HCT116 (cell line): Measurements from ENCODE around the gene ZNF787. TPM values are rescaled to one million over a fixed set of nuclear protein-coding genes. Genes with fewer than 3 reads are reported as not detected.

Experiments
- ATAC-seq: fragments of 200-7000 bp; cut with Tn5 transposase; 2 replicates; pipeline ENCODE4 v1.9.1; 2020; ENCODE audit warnings: mild to moderate bottlenecking, moderate library complexity
- BruUV-seq: library from RNA; stranded (reverse); fragments of 400-500 nt; replicated peaks from 2 replicates; lab custom pipeline; 2021; lab: Mats Ljungman, UMichigan
- CTCF ChIA-PET: fragments of 300-600 bp; sonication (Branson Sonifier 250); formaldehyde crosslinking; loops from one replicate; lab custom pipeline; 2021; ENCODE audit warnings: antibody characterized with exemption; lab: Charles Lee
- POLR2A ChIA-PET: fragments of 300-600, 350-600 bp; sonication (Branson Sonifier 250); formaldehyde crosslinking; loops from one replicate; lab custom pipeline; 2021; ENCODE audit warnings: antibody characterized with exemption; lab: Charles Lee
- RAD21 ChIA-PET, 2 experiments: fragments of 300-600 bp; sonication (Branson Sonifier 250); formaldehyde crosslinking; loops; one replicate each; lab custom pipeline; 2023; ENCODE audit warnings: low total read pairs in 2 of 2; ENCODE audit not compliant: uncharacterized antibody in 2 of 2, unreplicated experiment in 2 of 2, low non-redundant PET in 1 of 2; lab: Charles Lee
- DNase-seq: peaks from one replicate; pipeline ENCODE4 v3.0.0-alpha.2; 2010; ENCODE audit warnings: low read depth, low spot score
- H2AFZ ChIP-seq: fragments of 200-600 bp; shearing (Covaris generic), sonication (generic); 2 replicates; pipeline ENCODE4 v1.6.1; 2017; ENCODE audit warnings: low read depth, mixed run types, mixed read lengths, antibody characterized with exemption, low read length; ENCODE audit not compliant: poor library complexity, severe bottlenecking
- H3K27ac ChIP-seq: 2 replicates; pipeline ENCODE4 v1.5.1; 2012; ENCODE audit warnings: low read depth, low read length
- H3K27me3 ChIP-seq: fragments of 200-600 bp; sonication (generic); 2 replicates; pipeline ENCODE4 v1.6.1; 2016; ENCODE audit warnings: mixed run types, low read length, mixed read lengths; ENCODE audit not compliant: insufficient read depth
- H3K36me3 ChIP-seq, 2 experiments: fragments of 200-500 bp in 1 of 2; fragments of 200-600 bp in 1 of 2; sonication (Bioruptor generic) in 1 of 2; sonication (generic) in 1 of 2; 2 replicates each; pipeline versions ENCODE4 v1.5.1 to v1.6.1; 2014 to 2016; ENCODE audit warnings: low read length in 2 of 2, inconsistent platforms in 1 of 2, mixed read lengths in 1 of 2, mixed run types in 1 of 2; ENCODE audit not compliant: insufficient read depth in 2 of 2, control insufficient read depth in 1 of 2
- H3K4me1 ChIP-seq, 2 experiments: fragments of 200-600 bp in 1 of 2; sonication (generic) in 1 of 2; 2 replicates each; pipeline versions ENCODE4 v1.5.1 to v1.6.1; 2012 to 2017; ENCODE audit warnings: low read length in 2 of 2, inconsistent platforms in 1 of 2, mild to moderate bottlenecking in 1 of 2, mixed read lengths in 1 of 2, mixed run types in 1 of 2, moderate library complexity in 1 of 2; ENCODE audit not compliant: insufficient read depth in 2 of 2, control insufficient read depth in 1 of 2
- H3K4me2 ChIP-seq: fragments of 200-600 bp; sonication (generic); 2 replicates; pipeline ENCODE4 v1.6.1; 2017; ENCODE audit warnings: mixed run types, low read length, mixed read lengths
- H3K4me3 ChIP-seq, 2 experiments: fragments of 200-600 bp in 1 of 2; sonication (generic) in 1 of 2; replicated peaks in 1 of 2; 2 replicates each; pipeline ENCODE4 v1.5.1; 2011 to 2016; ENCODE audit warnings: low read length in 2 of 2, control low read depth in 1 of 2, low read depth in 1 of 2, mild to moderate bottlenecking in 1 of 2, mixed read lengths in 1 of 2, mixed run types in 1 of 2
- H3K79me2 ChIP-seq: fragments of 200-600 bp; sonication (generic); 2 replicates; pipeline ENCODE4 v1.6.1; 2017; ENCODE audit warnings: mild to moderate bottlenecking, mixed run types, low read length, moderate library complexity, mixed read lengths; ENCODE audit not compliant: insufficient read depth
- H3K9ac ChIP-seq: fragments of 200-600 bp; sonication (generic); 2 replicates; pipeline ENCODE4 v1.6.1; 2016; ENCODE audit warnings: low read length, mixed read lengths
- H3K9me2 ChIP-seq: fragments of 200-600 bp; sonication (generic), shearing (Covaris generic); 2 replicates; pipeline ENCODE4 v1.6.1; 2017; ENCODE audit warnings: mixed run types, mild to moderate bottlenecking, moderate library complexity; ENCODE audit not compliant: insufficient read depth
- H3K9me3 ChIP-seq, 2 experiments: fragments of 200-500 bp in 1 of 2; fragments of 200-600 bp in 1 of 2; sonication (Bioruptor generic) in 1 of 2; sonication (generic) in 1 of 2; 2 replicates each; pipeline ENCODE4 v1.6.1; 2014 to 2017; ENCODE audit warnings: low read length in 2 of 2, mixed read lengths in 2 of 2, inconsistent platforms in 1 of 2, low read depth in 1 of 2, mild to moderate bottlenecking in 1 of 2, mixed run types in 1 of 2, moderate library complexity in 1 of 2; ENCODE audit not compliant: control insufficient read depth in 1 of 2, insufficient read depth in 1 of 2
- H4K20me1 ChIP-seq: fragments of 200-600 bp; sonication (generic), shearing (Covaris generic); 2 replicates; pipeline ENCODE4 v1.6.1; 2017; ENCODE audit warnings: mixed run types, mild to moderate bottlenecking, moderate library complexity; ENCODE audit not compliant: insufficient read depth
- ATF3 ChIP-seq: IDR thresholded peaks from 2 replicates; pipeline ENCODE4 v1.6.1; 2012
- CBX3 ChIP-seq: IDR thresholded peaks from 2 replicates; pipeline ENCODE4 v1.6.1; 2012; ENCODE audit warnings: low read depth
- CEBPB ChIP-seq: IDR thresholded peaks from 2 replicates; pipeline ENCODE4 v1.6.1; 2012; ENCODE audit warnings: low read depth
- CTCF ChIP-seq, 3 experiments: fragments of 200-600 bp in 1 of 3; sonication (generic) in 1 of 3; IDR thresholded peaks in 2 of 3; conservative IDR thresholded peaks in 1 of 3; 2 replicates each; pipeline ENCODE4 v1.5.1; 2012 to 2017; ENCODE audit warnings: low read depth in 2 of 3, low read length in 2 of 3, antibody characterized with exemption in 1 of 3, borderline replicate concordance in 1 of 3, control low read depth in 1 of 3, mild to moderate bottlenecking in 1 of 3, mixed read lengths in 1 of 3, mixed run types in 1 of 3, moderate library complexity in 1 of 3; ENCODE audit not compliant: insufficient read depth in 1 of 3
- ELF1 ChIP-seq: IDR thresholded peaks from 2 replicates; pipeline ENCODE4 v1.6.1; 2012; ENCODE audit warnings: low read depth, borderline replicate concordance
- EZH2 ChIP-seq: fragments of 200-600 bp; sonication (generic); IDR thresholded peaks from 2 replicates; pipeline ENCODE4 v1.6.1; 2017; ENCODE audit warnings: antibody characterized with exemption, mixed run types
- EZH2phosphoT487 ChIP-seq: fragments of 200-600 bp; IDR thresholded peaks from 2 replicates; pipeline ENCODE4 v1.6.1; 2018; ENCODE audit warnings: antibody characterized with exemption, borderline replicate concordance
- FOSL1 ChIP-seq: IDR thresholded peaks from 2 replicates; pipeline ENCODE4 v1.6.1; 2012; ENCODE audit warnings: low read depth
- POLR2AphosphoS5 ChIP-seq: IDR thresholded peaks from 2 replicates; pipeline ENCODE4 v1.6.1; 2011; ENCODE audit warnings: mild to moderate bottlenecking, low read depth, low read length, moderate library complexity
- RAD21 ChIP-seq: IDR thresholded peaks from 2 replicates; pipeline ENCODE4 v1.6.1; 2012; ENCODE audit warnings: low read depth, mild to moderate bottlenecking
- SIN3A ChIP-seq: IDR thresholded peaks from 2 replicates; pipeline ENCODE4 v1.6.1; 2012; ENCODE audit warnings: low read depth
- SRF ChIP-seq: IDR thresholded peaks from 2 replicates; pipeline ENCODE4 v1.6.1; 2012; ENCODE audit warnings: low read depth
- YY1 ChIP-seq: IDR thresholded peaks from 2 replicates; pipeline ENCODE4 v1.6.1; 2011; ENCODE audit warnings: low read length, low read depth, moderate library complexity, mild to moderate bottlenecking; ENCODE audit not compliant: insufficient replicate concordance; ENCODE audit errors: extremely low read depth
- ZFX ChIP-seq: fragments of 450-650 bp; IDR thresholded peaks from 2 replicates; pipeline ENCODE4 v1.6.1; 2017
- ZNF274 ChIP-seq: fragments of 200-500 bp; sonication (Bioruptor generic); IDR thresholded peaks from 2 replicates; pipeline ENCODE4 v1.6.1; 2014; ENCODE audit warnings: mild to moderate bottlenecking, low read depth, low read length, inconsistent platforms
- intact Hi-C: fragments of 100-400 bp; cut with micrococcal nuclease; formaldehyde crosslinking; loops from 2 replicates; pipeline ENCODE4 v1.10.0; 2022
- total RNA-seq: library from RNA; stranded (reverse); gene quantifications from one replicate; pipeline ENCODE4 v1.2.1, GENCODE V29; 2021; ENCODE audit not compliant: unreplicated experiment

The ZNF787 gene
- total RNA-seq, 1 experiment from 2014 or later = 40.3 TPM

- POLR2A ChIA-PET = no interaction called here
- TF ChIP-seq EZH2 = no peak
- Histone ChIP-seq H3K79me2 (no peaks in the 10 kb centered on the region; the same call in 1 of the 2 replicates), H3K4me1 (peaks cover 0 to under 1% of the 10 kb centered on the region in 2 experiments; a peak in 1 of 4 replicates), H2AFZ (no peak overlapping the region), H3K27me3 (no peaks in the 10 kb centered on the region), H3K9me3 (no peaks in the 10 kb centered on the region), H3K9me2 (no peaks in the 10 kb centered on the region), H3K36me3 (no peaks in the 10 kb centered on the region), H3K4me3 (no peak overlapping the region), H3K27ac (no peak overlapping the region), H4K20me1 (no peaks in the 10 kb centered on the region), H3K9ac (no peak overlapping the region), H3K4me2 (no peak overlapping the region)
- RAD21 ChIA-PET = no interaction called here
- CTCF ChIA-PET = no interaction called here
- DNase-seq (no peak), ATAC-seq (no peak)
- intact Hi-C loops = no loop called here
- BruUV-seq = no TSS peak
Observed at GRCh38 chr19:56146904-56147303, 25.8 kb upstream of the ZNF787 start.

- H3K79me2 ChIP-seq = no peaks in the 10 kb centered on the region; the same call in 1 of the 2 replicates
- no peak for ATAC-seq
- no peak overlapping the region for H2AFZ ChIP-seq
- ChIA-PET POLR2A (no interaction called here), CTCF (interaction anchor here (1.0 kb wide), 1 partner anchor 26 kb away, joined by 3 read pairs; no protein-coding TSS in a partner anchor), RAD21 (no interaction called here)
- no peaks in the 10 kb centered on the region for H4K20me1 ChIP-seq
- no peaks in the 10 kb centered on the region for H3K9me2 ChIP-seq
- H3K4me3 ChIP-seq = no peak overlapping the region
- H3K36me3 ChIP-seq = no peaks in the 10 kb centered on the region
- no peak overlapping the region for H3K9ac ChIP-seq
- H3K27ac ChIP-seq = no peak overlapping the region
- no peaks in the 10 kb centered on the region for H3K27me3 ChIP-seq
- H3K4me2 ChIP-seq = no peak overlapping the region
- intact Hi-C loops = no loop called here
- no peaks in the 10 kb centered on the region for H3K9me3 ChIP-seq
- TF ChIP-seq ZNF274 = no peak
- no peak for TF ChIP-seq CTCF (IDR thresholded peaks at IDR 0.05 in 2 of 3, conservative IDR thresholded peaks at IDR 0.05 in 1 of 3; ENCODE audit: borderline replicate concordance in 1 of 3, insufficient read depth in 1 of 3, low read depth in 2 of 3, low read length in 2 of 3)
- TF ChIP-seq RAD21 = no peak
- no peak for TF ChIP-seq SIN3A
- no peak for TF ChIP-seq CEBPB
- TF ChIP-seq ZFX = no peak
- no peak for TF ChIP-seq FOSL1
- no peak for TF ChIP-seq YY1
- TF ChIP-seq SRF = no peak
- TF ChIP-seq EZH2 = no peak
- no peak for TF ChIP-seq ATF3
- no peak for TF ChIP-seq CBX3
- TF ChIP-seq POLR2AphosphoS5 = no peak
- no peak for TF ChIP-seq EZH2phosphoT487
- no peak for TF ChIP-seq ELF1
- TF ChIP-seq, all 23 proteins: peak for 0
- DNase-seq = no peak
- peaks cover 0 to 4% of the 10 kb centered on the region in 2 experiments; a peak in 2 of 4 replicates for H3K4me1 ChIP-seq
- no TSS peak for BruUV-seq
Observed at GRCh38 chr19:56145698-56146097, 24.6 kb upstream of the ZNF787 start.
